K562 (cell line): ENCODE results near the gene ZCCHC14. TPM values are rescaled to one million over a fixed set of nuclear protein-coding genes. Genes with fewer than 3 reads are reported as not detected.
A peak's percentile ranks its signal among the peaks of the same experiment; 100 is the strongest.

Experiments
- ATF1 ChIP-seq, 2 experiments: fragments of 450-650 bp in 1 of 2; IDR thresholded peaks; 2 replicates each; pipeline ENCODE4 v1.6.1; 2016; ENCODE audit warnings: missing compliant biosample characterization in 1 of 2, missing genetic modification characterization in 1 of 2
- ATF7 ChIP-seq: fragments of 450-650 bp; IDR thresholded peaks from 2 replicates; pipeline ENCODE4 v1.7.1; 2014; ENCODE audit warnings: mild to moderate bottlenecking, moderate library complexity
- CCNT2 ChIP-seq: IDR thresholded peaks from 2 replicates; pipeline ENCODE4 v1.6.1; 2011; ENCODE audit warnings: borderline replicate concordance, low read depth, mild to moderate bottlenecking, moderate library complexity, mixed read lengths, low read length; ENCODE audit not compliant: insufficient read length; ENCODE audit errors: extremely low read depth
- GABPB2 ChIP-seq: fragments of 250-450 bp; sonication (Bioruptor Pico); conservative IDR thresholded peaks from 2 replicates; pipeline ENCODE4 v1.5.1; 2021; ENCODE audit warnings: mild to moderate bottlenecking
- LCOR ChIP-seq: sonication (generic); formaldehyde crosslinking; IDR thresholded peaks from 2 replicates; pipeline ENCODE4 v1.8.0; 2022; ENCODE audit warnings: mild to moderate bottlenecking, missing genetic modification reagents
- MXD1 ChIP-seq: fragments of 250-450 bp; sonication (Bioruptor Pico); IDR thresholded peaks from 2 replicates; pipeline ENCODE4 v1.8.0; 2021; ENCODE audit warnings: borderline replicate concordance, mild to moderate bottlenecking, moderate library complexity; ENCODE audit not compliant: poor library complexity, severe bottlenecking
- MYC ChIP-seq, 2 experiments: fragments of 250-450 bp in 1 of 2; sonication (Bioruptor Pico) in 1 of 2; IDR thresholded peaks; 2 replicates each; pipeline versions ENCODE4 v1.5.1 to v1.6.1; 2012 to 2021; ENCODE audit warnings: low read depth in 2 of 2, borderline replicate concordance in 1 of 2, improper control_type of control experiment in 1 of 2, low read length in 1 of 2, mild to moderate bottlenecking in 1 of 2, moderate library complexity in 1 of 2
- NEUROD1 ChIP-seq: fragments of 150-350 bp; IDR thresholded peaks from 2 replicates; pipeline ENCODE4 v1.6.1; 2014; ENCODE audit warnings: borderline replicate concordance, low read length, low read depth; ENCODE audit not compliant: partially characterized antibody
- NFIX ChIP-seq: fragments of 250-450 bp; sonication (Bioruptor Pico); IDR thresholded peaks from 2 replicates; pipeline ENCODE4 v1.4.0; 2020; ENCODE audit warnings: low read depth, mild to moderate bottlenecking, moderate library complexity
- PHB ChIP-seq: fragments of 250-450 bp; sonication (Bioruptor Pico); IDR thresholded peaks from 2 replicates; pipeline ENCODE4 v1.5.0; 2021
- TAF9B ChIP-seq: fragments of 450-650 bp; IDR thresholded peaks from 2 replicates; pipeline ENCODE4 v1.6.1; 2018; ENCODE audit warnings: mild to moderate bottlenecking; ENCODE audit not compliant: partially characterized antibody
- YY1 ChIP-seq, 3 experiments: IDR thresholded peaks; 2 replicates each; pipeline ENCODE4 v1.6.1; 2011; ENCODE audit warnings: low read length in 2 of 3, mild to moderate bottlenecking in 2 of 3, moderate library complexity in 2 of 3, borderline replicate concordance in 1 of 3, control low read depth in 1 of 3, low read depth in 1 of 3; ENCODE audit not compliant: insufficient read depth in 3 of 3, insufficient replicate concordance in 2 of 3, control insufficient read depth in 1 of 3, insufficient read length in 1 of 3; ENCODE audit errors: extremely low read depth in 1 of 3
- ZNF146 ChIP-seq: IDR thresholded peaks from one replicate; pipeline ENCODE4 v1.6.1; 2018; ENCODE audit warnings: missing compliant biosample characterization; ENCODE audit not compliant: unreplicated experiment
- polyA plus RNA-seq, 8 experiments: library from polyadenylated mRNA; depleted of rRNA in 4 of 8; stranded (reverse) in 5 of 8; unstranded in 3 of 8; fragments of >200 nt; fragmentation: Nextera tagmentation in 2 of 8; fragmentation: Illumina TruSeq in 1 of 8; extraction: Ambion mirVana in 2 of 8; extraction: Trizol in 1 of 8; gene quantifications; 2 replicates each; pipeline versions ENCODE4 v1.2.1 to v1.2.3, GENCODE V29; 2011 to 2014; ENCODE audit warnings: inconsistent platforms in 1 of 8, missing spikeins in 1 of 8
- total RNA-seq, 7 experiments: library from RNA; depleted of rRNA in 6 of 7; stranded (reverse); fragments of >200 nt in 6 of 7; fragmentation: Illumina TruSeq in 2 of 7; extraction: Trizol in 2 of 7; gene quantifications; 2 replicates each; pipeline versions ENCODE4 v1.2.1 to v1.2.3, GENCODE V29; 2011 to 2021; ENCODE audit warnings: low replicate concordance in 1 of 7
- TF ChIP-seq, protein P1 (sequence below): fragments of 450-650 bp; IDR thresholded peaks from 2 replicates; pipeline ENCODE4 v1.6.1; 2017; ENCODE audit warnings: antibody characterized with exemption
- TF ChIP-seq, protein P2 (sequence below): fragments of 150-350 bp; conservative IDR thresholded peaks from 2 replicates; pipeline ENCODE4 v1.6.1; 2014; ENCODE audit warnings: low read length
- TF ChIP-seq, protein P3 (sequence below): fragments of 450-650 bp; IDR thresholded peaks from 2 replicates; pipeline ENCODE4 v1.6.1; 2016; ENCODE audit warnings: borderline replicate concordance

Gene ZCCHC14
- total and polyA plus RNA-seq, 9 of the 15 experiments (the other 6 are each of a cell fraction or from before 2014, with no cell fraction given): 1.5 to 12.4 (median 2.9) TPM

GRCh38 chr16:87387942-87388817 lies 104.6 kb downstream of the ZCCHC14 start (continued):
- TF ChIP-seq NFIX (no peak), YY1 (IDR thresholded peaks at IDR 0.05; ENCODE audit: borderline replicate concordance in 1 of 3, control insufficient read depth in 1 of 3, extremely low read depth in 1 of 3, insufficient read depth in 3 of 3, insufficient read length in 1 of 3, insufficient replicate concordance in 2 of 3, low read depth in 1 of 3, low read length in 2 of 3) (peak; percentile 92 to 100 (median 98)), CCNT2 (no peak), LCOR (CRISPR knock-in tag) (peak; percentile 70), TAF9B (peak; percentile 98), PHB (no peak), NEUROD1 (peak; percentile 86), GABPB2 (CRISPR knock-in tag) (no peak; the same call in 1 of the 2 replicates), MXD1 (CRISPR knock-in tag) (peak; percentile 41), ATF1 (CRISPR knock-in tag; IDR thresholded peaks at IDR 0.05) (peak; percentile 40; the same call in 1 of the 2 replicates), ATF1 (tag; IDR thresholded peaks at IDR 0.05) (peak; percentile 98), MYC (IDR thresholded peaks at IDR 0.05; ENCODE audit: low read depth, low read length) (peak; percentile 81), MYC (CRISPR knock-in tag; IDR thresholded peaks at IDR 0.05; ENCODE audit: borderline replicate concordance, low read depth) (no peak; the same call in 1 of the 2 replicates), ZNF146 (CRISPR knock-in tag) (no peak), ATF7 (peak; percentile 99)
- TF ChIP-seq, protein P1, sequence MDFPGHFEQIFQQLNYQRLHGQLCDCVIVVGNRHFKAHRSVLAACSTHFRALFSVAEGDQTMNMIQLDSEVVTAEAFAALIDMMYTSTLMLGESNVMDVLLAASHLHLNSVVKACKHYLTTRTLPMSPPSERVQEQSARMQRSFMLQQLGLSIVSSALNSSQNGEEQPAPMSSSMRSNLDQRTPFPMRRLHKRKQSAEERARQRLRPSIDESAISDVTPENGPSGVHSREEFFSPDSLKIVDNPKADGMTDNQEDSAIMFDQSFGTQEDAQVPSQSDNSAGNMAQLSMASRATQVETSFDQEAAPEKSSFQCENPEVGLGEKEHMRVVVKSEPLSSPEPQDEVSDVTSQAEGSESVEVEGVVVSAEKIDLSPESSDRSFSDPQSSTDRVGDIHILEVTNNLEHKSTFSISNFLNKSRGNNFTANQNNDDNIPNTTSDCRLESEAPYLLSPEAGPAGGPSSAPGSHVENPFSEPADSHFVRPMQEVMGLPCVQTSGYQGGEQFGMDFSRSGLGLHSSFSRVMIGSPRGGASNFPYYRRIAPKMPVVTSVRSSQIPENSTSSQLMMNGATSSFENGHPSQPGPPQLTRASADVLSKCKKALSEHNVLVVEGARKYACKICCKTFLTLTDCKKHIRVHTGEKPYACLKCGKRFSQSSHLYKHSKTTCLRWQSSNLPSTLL: no peak
- TF ChIP-seq, protein P2, sequence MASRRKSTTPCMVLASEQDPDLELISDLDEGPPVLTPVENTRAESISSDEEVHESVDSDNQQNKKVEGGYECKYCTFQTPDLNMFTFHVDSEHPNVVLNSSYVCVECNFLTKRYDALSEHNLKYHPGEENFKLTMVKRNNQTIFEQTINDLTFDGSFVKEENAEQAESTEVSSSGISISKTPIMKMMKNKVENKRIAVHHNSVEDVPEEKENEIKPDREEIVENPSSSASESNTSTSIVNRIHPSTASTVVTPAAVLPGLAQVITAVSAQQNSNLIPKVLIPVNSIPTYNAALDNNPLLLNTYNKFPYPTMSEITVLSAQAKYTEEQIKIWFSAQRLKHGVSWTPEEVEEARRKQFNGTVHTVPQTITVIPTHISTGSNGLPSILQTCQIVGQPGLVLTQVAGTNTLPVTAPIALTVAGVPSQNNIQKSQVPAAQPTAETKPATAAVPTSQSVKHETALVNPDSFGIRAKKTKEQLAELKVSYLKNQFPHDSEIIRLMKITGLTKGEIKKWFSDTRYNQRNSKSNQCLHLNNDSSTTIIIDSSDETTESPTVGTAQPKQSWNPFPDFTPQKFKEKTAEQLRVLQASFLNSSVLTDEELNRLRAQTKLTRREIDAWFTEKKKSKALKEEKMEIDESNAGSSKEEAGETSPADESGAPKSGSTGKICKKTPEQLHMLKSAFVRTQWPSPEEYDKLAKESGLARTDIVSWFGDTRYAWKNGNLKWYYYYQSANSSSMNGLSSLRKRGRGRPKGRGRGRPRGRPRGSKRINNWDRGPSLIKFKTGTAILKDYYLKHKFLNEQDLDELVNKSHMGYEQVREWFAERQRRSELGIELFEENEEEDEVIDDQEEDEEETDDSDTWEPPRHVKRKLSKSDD: no peak
- TF ChIP-seq, protein P3, sequence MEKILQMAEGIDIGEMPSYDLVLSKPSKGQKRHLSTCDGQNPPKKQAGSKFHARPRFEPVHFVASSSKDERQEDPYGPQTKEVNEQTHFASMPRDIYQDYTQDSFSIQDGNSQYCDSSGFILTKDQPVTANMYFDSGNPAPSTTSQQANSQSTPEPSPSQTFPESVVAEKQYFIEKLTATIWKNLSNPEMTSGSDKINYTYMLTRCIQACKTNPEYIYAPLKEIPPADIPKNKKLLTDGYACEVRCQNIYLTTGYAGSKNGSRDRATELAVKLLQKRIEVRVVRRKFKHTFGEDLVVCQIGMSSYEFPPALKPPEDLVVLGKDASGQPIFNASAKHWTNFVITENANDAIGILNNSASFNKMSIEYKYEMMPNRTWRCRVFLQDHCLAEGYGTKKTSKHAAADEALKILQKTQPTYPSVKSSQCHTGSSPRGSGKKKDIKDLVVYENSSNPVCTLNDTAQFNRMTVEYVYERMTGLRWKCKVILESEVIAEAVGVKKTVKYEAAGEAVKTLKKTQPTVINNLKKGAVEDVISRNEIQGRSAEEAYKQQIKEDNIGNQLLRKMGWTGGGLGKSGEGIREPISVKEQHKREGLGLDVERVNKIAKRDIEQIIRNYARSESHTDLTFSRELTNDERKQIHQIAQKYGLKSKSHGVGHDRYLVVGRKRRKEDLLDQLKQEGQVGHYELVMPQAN: peak; percentile 58; the same call in 1 of the 2 replicates
